HG02678 (cell line): Measurements from ENCODE around the gene MSI2.

Source experiments
- ATAC-seq: cut with Tn5 transposase; IDR thresholded peaks from one replicate; pipeline ENCODE4 v1.9.1; 2021; ENCODE audit warnings: mild to moderate bottlenecking, moderate library complexity; ENCODE audit not compliant: unreplicated experiment

Gene MSI2

GRCh38 chr17:57561072-57561861 lies 304.9 kb downstream of the MSI2 start:
- no peak for ATAC-seq

GRCh38 chr17:57562184-57562698 lies 305.9 kb downstream of the MSI2 start:
- no peak for ATAC-seq

- ATAC-seq: no peak
These were observed 307.6 kb downstream of the MSI2 start for GRCh38 chr17:57563958-57564357.

- ATAC-seq: no peak
These were observed 308.9 kb downstream of the MSI2 start for GRCh38 chr17:57565176-57565575.

- ATAC-seq: no peak
These were observed 310.4 kb downstream of the MSI2 start for GRCh38 chr17:57566721-57567120.

GRCh38 chr17:57567251-57567650 lies 310.9 kb downstream of the MSI2 start:
- ATAC-seq: no peak

GRCh38 chr17:57568340-57568739 lies 312.0 kb downstream of the MSI2 start:
- ATAC-seq: no peak

- ATAC-seq: no peak
These were observed 312.7 kb downstream of the MSI2 start for GRCh38 chr17:57569021-57569420.

GRCh38 chr17:57569853-57570252 lies 313.5 kb downstream of the MSI2 start:
- ATAC-seq: no peak

- no peak for ATAC-seq
These were observed 314.5 kb downstream of the MSI2 start for GRCh38 chr17:57570724-57571344.

- ATAC-seq: no peak
These were observed 315.7 kb downstream of the MSI2 start for GRCh38 chr17:57572062-57572461.

GRCh38 chr17:57572600-57572999 lies 316.3 kb downstream of the MSI2 start:
- no peak for ATAC-seq

- no peak for ATAC-seq
These were observed 317.8 kb downstream of the MSI2 start for GRCh38 chr17:57574040-57574513.

GRCh38 chr17:57576744-57577143 lies 320.4 kb downstream of the MSI2 start:
- ATAC-seq: no peak

- ATAC-seq: no peak
These were observed 321.7 kb downstream of the MSI2 start for GRCh38 chr17:57577751-57578607.

GRCh38 chr17:57578608-57579225 lies 322.4 kb downstream of the MSI2 start:
- ATAC-seq: no peak

GRCh38 chr17:57579245-57579644 lies 322.9 kb downstream of the MSI2 start:
- no peak for ATAC-seq

GRCh38 chr17:57580055-57580739 lies 323.9 kb downstream of the MSI2 start:
- ATAC-seq: no peak

GRCh38 chr17:57582881-57583756 lies 326.8 kb downstream of the MSI2 start:
- no peak for ATAC-seq
